Adrenal gland (tissue), 12 donors: ENCODE measurements around the gene LUC7L. TPM values are rescaled to one million over a fixed set of nuclear protein-coding genes. Genes with fewer than 3 reads are reported as not detected.
A peak's percentile ranks its signal among the peaks of the same experiment; 100 is the strongest.
"Not testable (repeated sequence)": the region's sequence is repeated elsewhere in the genome, so short reads cannot be mapped to it uniquely, and the experiment has no call there.

Source experiments
- DNase-seq, 7 donors: peaks; one replicate each; pipeline ENCODE4 v3.0.0-alpha.2; 2019 to 2020
- H3K27ac ChIP-seq, 5 donors: fragments of 200-600 bp; sonication (generic) in 4 of 5; 1 replicate in 3 of 5; 2 replicates in 2 of 5; pipeline versions ENCODE4 v1.5.1 to v1.8.0; 2016 to 2020; ENCODE audit warnings: mild to moderate bottlenecking in 1 of 5
- H3K27me3 ChIP-seq: fragments of 200-600 bp; 2 replicates; pipeline ENCODE4 v1.8.0; 2021
- H3K36me3 ChIP-seq, 2 donors: fragments of 200-600 bp; replicated peaks in 1 of 2; 1 replicate in 1 of 2; 2 replicates in 1 of 2; pipeline versions ENCODE4 v1.5.1 to v1.8.0; 2018 to 2022
- H3K4me1 ChIP-seq, 2 donors: fragments of 200-600 bp; replicated peaks in 1 of 2; 1 replicate in 1 of 2; 2 replicates in 1 of 2; pipeline versions ENCODE4 v1.5.1 to v1.8.0; 2018 to 2021
- H3K4me3 ChIP-seq, 4 donors: fragments of 200-600 bp; sonication (generic) in 3 of 4; one replicate each; pipeline ENCODE4 v1.5.1; 2016 to 2018
- H3K9me3 ChIP-seq, 3 donors: fragments of 200-600 bp; sonication (generic) in 1 of 3; replicated peaks in 1 of 3; 1 replicate in 2 of 3; 2 replicates in 1 of 3; pipeline versions ENCODE4 v1.5.1 to v1.8.0; 2016 to 2021
- CTCF ChIP-seq, 6 experiments: fragments of 450-650 bp in 4 of 6; fragments of 200-600 bp in 2 of 6; sonication (generic) in 1 of 6; IDR thresholded peaks; 1 replicate in 5 of 6; 2 replicates in 1 of 6; pipeline versions ENCODE4 v1.5.1 to v1.8.0; 2016 to 2021; ENCODE audit warnings: antibody characterized with exemption in 6 of 6, mild to moderate bottlenecking in 2 of 6, moderate library complexity in 1 of 6
- POLR2A ChIP-seq, 2 donors: fragments of 450-650 bp; IDR thresholded peaks; one replicate each; pipeline ENCODE4 v1.6.1; 2017; ENCODE audit warnings: antibody characterized with exemption in 2 of 2, mild to moderate bottlenecking in 2 of 2, moderate library complexity in 1 of 2
- WGBS, 4 donors: extraction: QIAGEN DNeasy Blood & Tissue Kit in 2 of 4; methylation state at CpG; one replicate each; pipeline versions ENCODE4 v1.1.5 to v1.1.7; 2013 to 2017; 5-methylcytosine and 5-hydroxymethylcytosine counted together
- intact Hi-C, 2 donors: fragments of 100-400 bp; cut with DNase I; formaldehyde crosslinking; loops; one replicate each; pipeline versions ENCODE4 v1.14.1 to v1.15.0; 2022 to 2023
- polyA plus RNA-seq, 3 donors: library from polyadenylated mRNA; stranded (reverse); fragments of 200-250 nt in 2 of 3; fragments of 350-450 nt in 1 of 3; fragmentation: Illumina TruSeq in 1 of 3; extraction: RNeasy Lipid Tissue Mini Kit (QIAGEN cat#74804) in 1 of 3; gene quantifications; one replicate each; pipeline ENCODE4 v1.2.3, GENCODE V29; 2013 to 2014
- total RNA-seq, 9 donors: library from RNA; depleted of rRNA in 4 of 9; stranded (reverse); fragments of >200 nt in 4 of 9; fragments of 120-200 nt in 1 of 9; fragmentation: NEBNext Ultra II Directional in 1 of 9; extraction: Animal tissue kit (Norgen Biotek cat#: 25700) in 1 of 9; gene quantifications; one replicate each; pipeline versions ENCODE4 v1.1.0 to v1.2.4, GENCODE V29; 2013 to 2023
- donor health status: healthy with polysubstance abuse.
- donor health status: Bipolar disorder and iron deficiency.
- donor health status: DM: yes; HTN: yes; CAD: no.
- donor health status: DM: no; HTN: no; CAD: no.
- donor health status: DM: no; HTN: no; CAD: no.
- donor health status: DM: yes; HTN: yes; CAD: no.

The LUC7L gene
- total and polyA plus RNA-seq, 12 donors, result 19.7 to 700 (median 79.1) TPM

DNA sequence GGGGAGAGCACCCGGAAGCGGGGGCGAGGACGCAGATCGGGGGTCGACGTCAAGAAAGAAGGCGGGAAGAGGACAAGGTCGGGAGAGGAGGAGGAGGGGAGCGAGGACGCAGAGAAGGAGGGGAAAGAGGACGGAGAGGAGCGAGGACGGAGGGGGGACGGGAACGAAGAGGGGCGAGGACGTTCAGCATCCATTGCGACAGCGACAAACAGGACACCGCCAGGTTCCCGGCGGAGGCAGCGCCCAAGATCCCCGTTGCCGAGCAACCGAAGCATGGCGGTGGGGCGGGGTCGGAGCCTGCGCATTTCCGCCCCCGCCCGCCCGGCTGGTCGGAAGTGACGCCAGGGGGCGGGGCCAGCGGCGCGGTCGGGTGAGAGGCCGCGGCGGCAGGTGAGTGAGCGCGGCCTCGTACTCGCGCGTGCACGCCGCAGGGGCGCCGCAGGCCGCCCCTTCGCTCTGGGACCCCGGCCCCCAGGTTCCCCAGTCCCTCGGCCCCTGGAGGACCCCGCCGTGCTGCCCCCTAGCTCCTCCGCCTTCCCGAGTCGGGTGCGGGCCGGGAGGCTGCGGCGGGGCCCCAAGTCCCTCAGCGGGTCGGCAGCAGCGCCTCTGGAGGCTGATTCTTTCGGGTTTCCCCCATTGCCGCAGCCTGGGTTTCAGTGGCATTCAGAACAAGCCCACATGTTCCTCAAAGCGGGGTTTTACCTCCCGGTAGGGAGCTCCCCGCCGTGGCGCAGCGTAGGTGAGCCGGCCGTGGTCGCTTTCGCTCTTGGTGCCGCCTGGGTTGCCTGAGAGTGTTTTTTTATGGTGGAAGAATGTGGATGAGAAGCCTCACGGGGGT is 5.4 kb upstream of the LUC7L start, which contains the start of gene FAM234A:
FAM234A (plus strand) TSS at position 354 of the 838 bp plus-strand sequence. CDS start 19,593 bp downstream, outside the sequence.
- peak; percentile 94 to 97 (median 96) for DNase-seq
- 0 to 1% (median 0%) methylated on average over 26 to 83 of the region's 85 CpGs for WGBS, 4 donors
- no peaks in the 10 kb centered on the region for H3K9me3 ChIP-seq
- H3K4me3 ChIP-seq, result peak within 1 kb of the TSS in 3 of 4 donors; percentile 35 to 78 (median 72)
- H3K27ac ChIP-seq, result peak within 1 kb of the TSS; percentile 89 to 99 (median 98)
- no peaks in the 10 kb centered on the region for H3K36me3 ChIP-seq
- no peaks in the 10 kb centered on the region for H3K27me3 ChIP-seq
- H3K4me1 ChIP-seq, result peaks cover 4 to 9% of the 10 kb centered on the region in 2 donors
- TF ChIP-seq CTCF (IDR thresholded peaks at IDR 0.05) (peak in 5 of 6 experiments; percentile 16 to 50 (median 36)), POLR2A (IDR thresholded peaks at IDR 0.05) (peak; percentile 90 to 92)
- intact Hi-C loops, result loop anchor here (10.0 kb wide), 1 partner anchor 120 kb away; the partner anchor contains the start of gene AXIN1 (in 2 of the 2)

GRCh38 chr16:230949-231348 is 1.7 kb upstream of the LUC7L start:
- no peak for DNase-seq
- no peaks in the 10 kb centered on the region for H3K27me3 ChIP-seq
- no peak for TF ChIP-seq POLR2A (IDR thresholded peaks at IDR 0.05)
- no peak for TF ChIP-seq CTCF (IDR thresholded peaks at IDR 0.05)
- no peaks in the 10 kb centered on the region for H3K9me3 ChIP-seq
- no peak overlapping the region for H3K4me3 ChIP-seq
- peaks cover 17 to 21% of the 10 kb centered on the region in 2 donors for H3K4me1 ChIP-seq
- intact Hi-C loops, result loop anchor here (10.0 kb wide), 1 partner anchor 124 kb away; the partner anchor contains the start of gene AXIN1 (in 2 of the 2)
- no peak overlapping the region for H3K27ac ChIP-seq
- peaks cover 0 to 14% of the 10 kb centered on the region in 2 donors for H3K36me3 ChIP-seq
- 74 to 83% (median 82%) methylated on average over 17 to 22 of the region's 22 CpGs for WGBS, 4 donors

DNA sequence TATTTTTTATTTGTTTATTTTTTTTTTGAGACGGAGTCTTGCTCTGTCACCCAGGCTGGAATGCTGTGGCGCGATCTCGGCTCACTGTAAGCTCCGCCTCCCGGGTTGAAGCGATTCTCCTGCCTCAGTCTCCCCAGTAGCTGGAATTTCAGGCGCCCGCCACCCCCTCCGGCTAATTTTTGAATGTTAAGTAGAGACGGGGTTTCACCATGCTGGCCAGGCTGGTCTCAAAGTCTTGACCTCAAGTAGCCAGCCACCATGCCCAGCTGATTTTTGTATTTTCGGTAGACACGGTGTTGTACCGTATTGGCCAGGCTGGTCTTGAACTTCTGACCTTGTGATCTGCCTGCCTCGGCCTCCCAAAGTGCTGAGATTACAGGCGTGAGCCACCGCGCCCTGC is 1.1 kb upstream of the LUC7L start:
- intact Hi-C loops, result loop anchor here (10.0 kb wide), 1 partner anchor 124 kb away; the partner anchor contains the start of gene AXIN1 (in 2 of the 2)
- H3K27me3 ChIP-seq, DNase-seq, H3K9me3 ChIP-seq, H3K27ac ChIP-seq, H3K4me3 ChIP-seq: not testable (repeated sequence)
- H3K36me3 ChIP-seq, result peaks cover 0 to 19% of the 10 kb centered on the region in 2 donors
- peaks cover 11 to 17% of the 10 kb centered on the region in 2 donors for H3K4me1 ChIP-seq
- 88 to 93% (median 92%) methylated on average over 18 of the region's 18 CpGs for WGBS, 4 donors

- intact Hi-C loops, result loop anchor here (10.0 kb wide), 1 partner anchor 125 kb away; the partner anchor contains the start of gene AXIN1 (in 2 of the 2)
- DNase-seq, result no peak
- H3K9me3 ChIP-seq, result no peaks in the 10 kb centered on the region
- H3K27ac ChIP-seq, result peak overlapping the region in 4 of 5 donors; percentile 93 to 99 (median 96)
- H3K36me3 ChIP-seq, result peaks cover 0 to 24% of the 10 kb centered on the region in 2 donors
- H3K27me3 ChIP-seq, result no peaks in the 10 kb centered on the region
- WGBS, 4 donors, result 77 to 81% (median 78%) methylated on average over 22 of the region's 22 CpGs
- H3K4me1 ChIP-seq, result peaks cover 11 to 17% of the 10 kb centered on the region in 2 donors
- TF ChIP-seq CTCF (IDR thresholded peaks at IDR 0.05) (no peak), POLR2A (IDR thresholded peaks at IDR 0.05) (no peak)
- H3K4me3 ChIP-seq, result peak overlapping the region in 1 of 4 donors; percentile 76
These were observed 557 bp upstream of the LUC7L start for GRCh38 chr16:229731-230281.
